Activated T-cell treated with anti-CD3 and anti-CD28 coated beads for 1 hour (primary cell): ENCODE data around the gene HOXB9.
A peak's percentile ranks its signal among the peaks of the same experiment; 100 is the strongest.

Experiments used
- DNase-seq: peaks from one replicate; pipeline ENCODE4 v3.0.0-alpha.2; 2020; ENCODE audit warnings: low read depth

Gene HOXB9

DNA sequence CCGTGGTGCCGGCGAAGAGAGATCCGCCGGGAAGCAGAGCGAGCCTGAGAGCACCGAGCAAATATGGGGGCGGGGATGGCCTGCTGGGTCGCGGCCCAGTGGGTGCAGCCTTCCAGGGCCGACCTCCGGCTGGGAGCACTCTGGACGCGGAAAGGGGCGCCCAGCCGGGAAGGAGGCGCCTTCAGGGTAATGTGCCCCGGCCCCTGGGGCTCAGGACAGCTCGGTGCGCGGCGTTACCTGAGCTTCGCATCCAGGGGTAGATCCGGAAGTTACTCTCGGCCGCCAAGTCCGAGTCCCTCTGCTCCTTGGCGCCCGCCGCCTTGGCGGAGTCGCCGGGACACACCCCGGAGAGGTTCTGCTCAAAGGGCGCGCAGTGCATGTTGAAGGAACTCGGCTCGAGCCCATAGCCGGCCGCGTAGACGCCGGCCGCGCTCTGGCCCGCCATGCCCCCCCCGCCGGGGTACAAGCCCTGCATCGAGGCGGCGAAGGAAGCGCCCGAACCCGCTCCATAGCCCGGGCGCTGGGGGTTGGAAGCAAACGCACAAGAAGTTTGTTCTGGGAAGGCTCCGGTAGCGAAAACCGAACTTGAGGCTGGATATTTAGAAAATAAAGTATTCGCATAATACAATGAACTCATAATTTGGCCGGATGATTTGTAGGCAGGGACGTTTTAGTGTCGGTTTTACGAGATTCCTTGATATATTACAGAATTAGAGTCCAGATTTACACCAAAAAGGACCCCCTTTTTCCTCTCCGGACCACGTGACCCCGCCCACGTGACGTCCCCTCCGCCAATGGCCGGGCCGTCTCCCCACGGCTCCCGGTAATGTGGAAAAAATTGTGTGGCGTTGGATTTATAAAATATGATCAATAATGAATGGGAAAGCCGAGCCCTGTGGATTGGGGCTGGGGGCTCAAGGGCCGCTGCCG lies 15.6 kb downstream of the HOXB9 start, which contains the start of gene HOXB7:
Gene HOXB7, minus strand, starts transcription at position 736 of the 930 bp plus-strand sequence. Its CDS starts 99 bp downstream, at position 637.
- DNase-seq: peak; percentile 51

DNA sequence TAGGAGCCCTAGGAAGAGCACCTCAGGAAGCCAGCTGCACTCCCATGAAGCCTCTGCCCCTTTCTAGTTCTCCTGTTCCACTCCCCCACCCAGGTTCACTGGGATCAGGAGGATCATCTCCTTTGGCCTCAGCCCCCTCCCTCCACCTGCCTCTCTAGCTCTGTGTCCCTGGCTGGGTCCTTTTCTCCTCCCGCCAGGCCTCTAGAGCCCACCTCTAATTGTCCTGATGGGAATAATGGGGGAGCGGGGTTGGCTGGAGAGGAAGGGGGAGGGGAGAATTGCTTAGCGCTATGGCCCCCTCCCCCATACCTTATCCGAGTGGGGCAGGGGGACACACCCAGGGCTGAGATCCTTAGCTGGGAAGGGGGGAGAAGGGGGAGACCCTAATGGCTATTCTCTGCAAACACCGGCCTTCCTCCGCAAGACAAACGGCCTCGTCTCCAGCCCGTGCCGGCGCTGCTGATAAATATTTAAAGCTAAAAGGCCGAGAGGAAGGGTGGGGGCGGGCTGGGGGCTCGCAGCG lies 16.3 kb downstream of the HOXB9 start:
- DNase-seq: no peak

DNA sequence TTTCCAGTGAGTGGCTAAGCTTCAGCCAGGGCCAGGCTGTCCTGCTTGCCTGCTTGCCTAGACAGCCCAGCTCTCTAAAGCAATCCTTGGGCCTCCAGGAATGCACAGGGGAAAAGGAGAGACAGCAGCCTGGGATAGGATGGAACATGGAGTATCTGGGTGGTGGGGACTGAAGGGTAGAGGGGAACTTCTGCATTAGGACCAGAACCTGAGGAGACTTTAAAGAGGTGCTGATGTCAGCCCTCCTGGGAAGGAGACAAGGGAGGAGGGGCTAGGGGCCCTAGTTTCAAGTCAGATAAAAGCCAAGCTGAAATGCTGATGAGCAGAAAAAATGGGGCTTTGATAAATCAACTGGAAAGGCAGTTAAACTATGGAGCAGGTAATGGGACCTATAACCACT lies 17.1 kb downstream of the HOXB9 start:
- no peak for DNase-seq

DNA sequence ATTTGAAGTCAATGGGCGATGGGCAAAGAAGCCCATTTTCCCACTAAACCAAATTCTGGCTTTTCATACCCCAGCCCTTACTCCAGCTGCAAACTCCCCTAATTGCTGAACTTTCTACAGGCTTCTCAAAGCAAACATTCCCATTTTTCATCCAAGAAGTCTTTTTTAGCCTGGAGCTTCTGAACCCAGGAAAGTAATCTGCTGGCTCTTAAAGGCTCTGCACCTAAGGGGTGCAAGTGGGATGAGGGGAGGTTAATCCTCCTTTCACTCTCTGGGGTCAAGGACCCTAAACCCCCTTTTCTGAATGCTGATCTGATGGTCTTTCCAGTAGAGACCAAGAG lies 17.7 kb downstream of the HOXB9 start:
- no peak for DNase-seq

DNA sequence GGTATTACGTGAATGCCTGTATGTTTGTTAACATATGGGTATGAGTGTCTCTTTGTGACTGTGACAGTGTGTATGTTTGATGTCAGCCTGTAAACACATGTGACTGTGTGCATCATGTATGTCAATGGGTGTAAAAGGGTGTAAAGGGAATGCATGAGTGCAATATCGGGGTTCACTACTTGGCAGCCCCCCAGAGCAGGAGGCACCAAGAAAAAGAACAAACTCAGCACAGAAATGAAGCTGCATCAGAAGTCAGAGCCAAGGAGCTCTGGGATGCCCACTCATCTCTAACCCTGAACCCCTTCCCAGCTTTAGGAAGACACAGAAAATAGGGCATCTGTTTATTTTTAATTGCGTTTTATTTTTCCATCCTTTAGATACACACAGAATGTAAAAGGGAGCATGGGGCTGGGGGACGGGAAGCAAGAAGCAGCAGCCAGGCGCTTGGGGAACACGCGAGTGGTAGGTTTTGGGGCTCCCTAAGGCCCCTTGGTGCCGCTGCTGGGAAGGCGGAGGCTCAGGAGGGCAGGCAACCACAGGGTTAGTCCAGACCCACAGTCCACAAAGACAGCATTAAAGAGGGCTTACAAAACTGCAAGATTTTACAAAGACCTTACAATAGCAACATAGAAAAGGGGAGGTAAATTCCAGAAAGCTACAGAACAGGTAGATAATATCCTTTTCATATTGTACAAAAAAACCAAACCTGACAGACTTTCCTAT lies 19.1 kb downstream of the HOXB9 start:
- no peak for DNase-seq

DNA sequence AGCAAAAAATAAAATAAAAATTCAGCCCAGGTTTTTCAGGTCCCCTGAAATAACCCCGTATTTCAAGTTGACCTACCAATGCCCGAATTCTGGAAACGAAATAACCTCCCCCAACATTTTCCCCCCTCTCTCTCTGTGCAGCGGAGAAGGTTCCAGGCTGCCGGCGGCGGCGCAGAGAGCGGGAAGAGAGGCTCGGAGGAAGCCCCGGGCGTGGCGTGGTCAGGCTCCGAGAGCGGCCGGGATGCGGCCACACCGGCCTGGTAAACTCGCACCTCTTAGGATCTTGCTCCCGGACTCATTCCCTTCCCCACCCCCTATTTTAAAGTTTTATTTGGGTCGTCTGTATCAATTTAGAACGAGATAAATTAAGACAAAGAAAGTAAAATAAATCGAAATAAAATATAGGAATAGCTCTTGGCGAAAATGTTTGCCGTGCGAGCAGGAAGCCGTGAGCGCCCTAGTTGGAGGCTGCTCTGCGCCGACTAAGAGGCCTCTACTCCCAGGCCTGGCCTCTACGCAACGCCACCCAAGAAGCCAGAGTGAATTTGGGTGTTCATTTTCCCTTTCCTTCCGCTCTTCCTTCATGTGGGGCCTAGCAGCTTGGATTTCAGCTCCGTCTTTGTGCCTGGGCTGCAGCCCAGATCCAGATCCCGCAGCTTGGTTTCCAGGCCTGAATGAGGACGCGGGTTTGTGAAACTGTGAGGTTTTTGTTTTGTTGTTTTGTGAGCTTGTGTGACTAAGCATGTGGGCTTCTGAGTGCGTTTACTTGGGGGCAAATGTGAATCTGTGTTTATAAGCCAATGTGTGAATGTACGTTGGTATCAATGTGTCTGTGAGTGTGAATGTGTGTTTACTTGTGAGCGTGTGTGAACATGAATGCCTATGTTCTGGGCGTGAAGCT lies 19.9 kb downstream of the HOXB9 start:
- DNase-seq: no peak

DNA sequence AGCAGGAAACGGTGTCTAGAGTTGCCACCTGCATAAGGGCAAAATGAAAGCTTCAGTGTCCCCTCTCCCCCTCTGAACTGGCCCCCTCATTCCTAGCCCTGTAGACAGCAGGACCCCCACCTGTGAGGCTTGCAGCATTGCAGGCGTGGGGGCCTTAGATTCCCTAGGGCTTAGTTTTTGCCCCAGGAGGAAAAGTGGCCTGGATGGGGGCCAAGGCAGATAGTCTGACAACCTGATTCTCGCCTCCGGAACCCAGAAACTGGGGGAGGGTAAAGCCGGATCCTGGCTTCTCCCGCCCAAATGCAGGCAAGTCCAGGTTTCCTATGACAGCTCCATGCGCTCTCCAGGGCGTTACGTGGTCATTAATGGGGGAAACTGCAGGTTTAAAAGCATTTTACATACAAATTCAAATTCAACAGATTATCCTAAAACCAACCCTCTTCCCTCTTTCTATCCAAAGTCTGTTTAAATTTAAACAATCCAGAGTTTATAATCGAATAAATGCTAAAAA lies 20.7 kb downstream of the HOXB9 start:
- DNase-seq: no peak

DNA sequence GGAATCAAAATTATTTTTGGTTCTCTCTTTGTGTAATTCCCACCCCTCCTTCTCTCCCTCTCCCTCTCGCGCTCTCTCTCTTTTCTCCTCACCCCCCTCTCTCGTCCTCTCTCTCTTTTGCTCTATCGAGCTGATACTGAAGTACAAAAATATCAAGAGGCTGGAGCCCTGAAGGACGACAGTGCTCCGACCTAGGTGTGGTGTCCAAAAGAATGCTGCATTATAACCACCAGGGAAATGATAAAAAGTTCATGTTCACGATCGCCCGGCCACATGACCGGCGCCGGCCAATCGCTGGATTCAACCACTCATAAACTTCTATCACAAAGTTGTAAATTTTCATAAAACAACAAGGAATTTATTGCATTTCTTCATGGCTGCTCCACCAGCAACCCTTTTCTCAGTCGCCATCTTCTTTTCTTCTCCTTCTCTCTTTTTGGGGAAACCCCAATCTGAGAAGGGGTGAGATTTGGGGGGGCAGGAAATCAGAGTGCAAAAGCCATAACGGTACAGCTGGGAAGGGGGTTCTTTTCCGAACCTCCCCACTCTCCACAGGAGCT lies 21.3 kb downstream of the HOXB9 start, which contains the start of gene HOXB6:
Gene HOXB6, minus strand, starts transcription at position 217 of the 560 bp plus-strand sequence. CDS start 6,836 bp downstream, outside the sequence.
- no peak for DNase-seq

DNA sequence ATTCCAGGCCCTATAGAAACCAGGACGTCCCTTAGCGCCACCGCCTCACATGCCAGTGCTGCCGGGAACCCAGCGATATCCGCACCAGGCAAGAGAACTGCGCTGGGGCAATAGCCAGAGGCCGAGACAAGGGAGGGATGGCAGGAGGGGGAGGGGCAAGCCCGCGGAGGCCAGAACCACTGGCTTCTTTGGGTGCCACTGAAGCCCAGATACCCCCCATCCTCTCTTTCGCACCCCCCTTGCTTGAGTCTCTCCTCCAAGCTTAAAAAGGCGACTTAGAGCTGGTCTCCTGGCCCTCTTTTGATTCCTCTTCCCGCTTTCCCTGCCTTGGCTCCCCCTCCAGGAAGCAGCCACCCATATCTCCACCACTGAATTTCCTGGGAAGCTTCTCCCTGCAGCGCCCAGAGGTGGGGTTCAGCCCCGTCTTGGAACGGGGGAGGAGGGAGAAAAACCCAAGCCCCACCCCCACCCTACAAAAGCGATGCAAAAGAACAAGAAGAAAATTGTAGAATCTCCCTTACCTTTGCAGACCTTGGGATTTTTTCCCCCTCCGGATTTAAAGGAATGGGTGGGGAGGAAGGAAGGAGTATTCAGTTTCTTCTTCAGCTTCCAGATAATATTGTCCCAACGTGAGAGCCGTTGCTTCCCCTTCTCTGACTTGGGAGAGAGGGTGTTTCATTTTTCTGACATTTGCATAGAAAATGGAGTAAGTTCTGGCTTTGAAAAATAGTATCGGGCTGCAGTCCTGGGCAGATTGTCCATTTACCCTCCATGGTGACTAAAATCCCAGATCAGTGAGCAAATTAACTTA lies 22.0 kb downstream of the HOXB9 start:
- no peak for DNase-seq

DNA sequence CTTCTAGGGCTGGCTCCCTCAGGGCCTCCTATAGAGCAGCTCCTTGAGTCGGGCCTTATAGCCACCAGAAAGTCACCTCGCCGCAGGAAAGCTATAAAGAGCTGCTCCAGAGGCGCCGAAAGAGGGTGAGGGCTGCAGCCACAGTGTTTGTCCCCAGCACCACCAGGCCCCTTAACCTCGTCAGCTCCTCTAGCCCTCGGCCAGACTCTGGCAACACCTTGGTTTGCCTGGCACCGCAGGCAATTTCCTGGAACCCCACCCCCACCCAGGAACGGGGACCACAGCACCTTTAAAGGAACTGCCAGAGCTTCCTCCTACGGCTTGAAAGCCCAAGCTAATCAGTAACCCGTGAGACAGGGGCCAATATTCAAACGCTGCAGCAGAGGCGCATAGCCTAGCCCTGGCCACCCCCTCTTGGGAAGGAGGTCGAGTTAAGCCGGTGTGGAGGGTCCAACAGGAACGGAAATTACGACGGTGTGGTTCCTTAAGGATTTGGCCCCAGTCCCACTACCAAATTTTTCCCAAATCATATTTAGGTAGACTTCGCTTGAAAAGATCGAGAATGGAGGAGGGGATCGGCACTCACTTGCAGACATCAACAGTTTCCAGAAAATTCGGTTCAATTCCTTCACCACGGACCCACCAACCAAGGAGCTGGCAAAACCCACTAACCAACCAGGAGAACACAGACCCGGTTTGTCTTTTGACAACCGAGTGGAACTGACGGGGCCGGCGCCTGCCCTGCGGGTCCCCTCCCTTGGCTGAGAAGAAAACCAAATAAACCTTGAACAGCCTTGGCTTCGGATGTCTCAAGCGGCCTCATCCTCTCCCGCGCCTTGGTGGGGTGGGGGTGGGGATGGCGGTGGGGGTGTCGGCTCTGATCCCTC lies 24.4 kb downstream of the HOXB9 start:
- no peak for DNase-seq

DNA sequence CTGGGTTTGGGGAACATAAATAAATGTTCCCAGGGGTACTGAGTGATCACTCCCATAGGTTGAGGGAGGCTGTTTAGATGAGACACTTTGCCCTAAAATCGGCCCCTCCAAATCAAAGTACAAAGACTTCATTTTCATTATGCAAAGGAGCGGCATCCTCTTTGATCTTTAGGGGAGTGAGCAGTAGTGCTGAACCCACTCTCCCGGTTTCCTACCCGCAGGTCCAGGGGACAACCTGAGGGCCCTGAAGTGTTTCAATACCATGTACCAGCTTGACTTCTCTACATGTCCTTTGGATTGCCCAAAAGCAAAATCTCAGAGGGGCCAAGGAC lies 25.0 kb downstream of the HOXB9 start:
- no peak for DNase-seq

DNA sequence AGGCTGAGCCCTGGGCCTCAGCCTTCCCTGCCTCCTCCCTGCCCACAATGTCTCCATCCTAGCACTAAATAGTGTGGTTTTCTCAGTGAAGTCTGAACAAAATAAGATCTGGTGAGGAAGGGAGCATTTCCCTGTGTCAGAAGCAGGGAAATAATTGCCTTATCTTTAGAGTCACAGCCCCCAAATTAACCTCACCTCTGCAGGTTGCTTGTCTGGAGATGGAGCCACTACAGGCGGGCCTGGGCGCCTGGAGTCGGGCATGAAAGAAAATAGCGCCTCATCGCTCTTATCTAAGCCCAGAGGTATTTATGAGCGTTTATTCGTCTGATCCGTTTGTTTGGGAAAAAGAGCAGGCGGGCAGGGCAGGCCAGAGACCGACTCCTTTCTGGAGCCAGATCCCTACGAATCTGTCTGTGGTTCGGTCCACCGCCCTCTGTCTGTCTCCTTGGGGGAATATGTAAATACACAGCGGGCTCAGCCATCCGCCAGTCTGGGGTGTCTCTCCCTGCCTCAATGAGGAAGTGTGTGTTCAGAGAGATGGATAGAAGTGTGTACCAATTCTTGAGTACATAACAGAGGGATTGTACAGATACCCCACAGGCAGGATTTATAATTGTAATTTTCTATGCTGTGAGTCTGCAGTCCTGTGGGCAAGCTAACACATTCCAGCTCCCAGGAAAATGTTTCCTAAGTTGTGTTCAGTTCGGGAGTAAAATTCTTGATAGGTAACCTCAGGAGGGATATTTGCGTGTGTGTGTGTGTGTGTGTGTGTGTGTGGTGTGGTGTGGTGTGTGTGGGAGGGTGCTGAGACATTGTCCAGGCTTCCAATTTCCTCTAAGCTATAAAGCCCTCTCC lies 25.7 kb downstream of the HOXB9 start:
- DNase-seq: no peak

DNA sequence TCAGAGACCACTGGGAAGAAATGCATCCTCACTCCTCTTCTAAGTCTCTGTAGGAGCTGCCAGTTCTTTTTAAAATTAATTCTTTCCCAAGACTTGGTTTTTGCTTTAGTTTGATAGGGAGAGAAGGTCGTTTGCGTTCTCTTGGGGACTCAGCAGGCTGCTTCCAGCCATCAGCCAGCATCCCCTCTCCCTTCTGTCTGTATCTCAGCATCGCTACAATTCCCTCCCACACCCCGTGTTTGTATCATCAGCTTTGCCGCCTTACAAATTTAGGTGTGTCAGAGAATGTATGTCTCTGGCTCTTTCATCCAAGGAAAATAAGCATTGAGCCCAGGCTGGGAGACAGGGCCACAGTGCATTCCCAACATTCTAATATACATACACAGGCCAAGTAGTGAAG lies 26.8 kb downstream of the HOXB9 start:
- DNase-seq: no peak

DNA sequence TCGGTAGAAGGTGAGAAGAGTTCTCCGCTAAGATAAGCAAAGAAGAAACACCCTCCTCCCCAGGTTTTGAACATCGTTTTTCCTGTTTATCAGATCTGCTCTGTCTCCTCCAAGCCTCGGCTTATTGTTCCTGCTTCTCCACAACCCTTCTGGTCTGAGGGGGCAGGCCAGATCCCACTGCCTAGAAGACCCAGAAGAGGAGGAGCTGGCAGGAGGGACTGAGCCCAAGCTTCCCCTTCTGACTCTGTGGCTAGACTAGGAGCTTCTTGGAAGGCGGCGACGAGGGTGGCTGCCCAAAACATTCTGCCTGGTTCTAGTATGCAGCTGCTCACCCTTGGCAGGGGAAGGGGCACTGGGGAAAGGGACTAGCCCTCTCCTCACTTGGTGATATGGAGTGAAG lies 27.4 kb downstream of the HOXB9 start:
- no peak for DNase-seq

DNA sequence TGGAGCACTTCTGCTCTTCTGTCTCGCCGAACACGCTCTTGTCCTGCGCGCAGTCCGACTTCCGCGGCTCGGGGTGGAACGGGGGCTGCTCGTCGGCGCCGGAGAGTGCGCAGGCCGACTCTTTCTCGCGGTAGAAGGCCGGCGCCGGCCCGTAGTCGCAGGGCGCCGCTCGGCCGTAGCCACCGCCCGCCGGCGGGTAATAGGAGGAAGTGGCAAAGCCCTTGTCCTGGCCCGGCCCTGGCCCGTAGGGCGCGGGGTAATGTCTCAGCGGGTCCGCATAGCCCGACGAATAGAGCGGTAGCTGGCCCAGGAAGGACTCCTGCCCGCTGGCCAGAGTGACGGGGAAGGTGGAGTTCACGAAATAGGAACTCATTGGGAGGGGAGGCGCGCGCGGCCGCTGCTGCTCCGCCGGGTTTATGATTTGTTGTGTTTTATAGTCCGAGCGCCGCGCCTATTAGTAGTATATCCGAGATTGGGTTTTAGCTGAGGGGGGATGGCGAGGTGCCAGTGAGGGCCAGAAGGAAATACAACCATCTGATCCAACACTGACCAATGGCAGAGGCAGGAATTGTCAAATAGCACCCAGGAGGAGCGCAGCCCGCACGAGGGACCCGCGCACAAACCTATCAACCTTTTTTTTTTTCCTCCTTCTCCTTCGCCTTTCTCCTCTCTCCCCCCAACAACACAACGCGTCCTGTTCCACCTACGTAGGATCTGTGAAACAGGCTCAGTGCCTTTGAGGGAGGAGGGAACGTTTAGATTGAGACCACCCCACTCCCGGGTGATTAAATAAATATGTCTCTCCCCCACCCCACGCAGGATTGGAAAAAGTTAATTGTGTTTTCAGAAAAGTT lies 28.2 kb downstream of the HOXB9 start:
- no peak for DNase-seq

DNA sequence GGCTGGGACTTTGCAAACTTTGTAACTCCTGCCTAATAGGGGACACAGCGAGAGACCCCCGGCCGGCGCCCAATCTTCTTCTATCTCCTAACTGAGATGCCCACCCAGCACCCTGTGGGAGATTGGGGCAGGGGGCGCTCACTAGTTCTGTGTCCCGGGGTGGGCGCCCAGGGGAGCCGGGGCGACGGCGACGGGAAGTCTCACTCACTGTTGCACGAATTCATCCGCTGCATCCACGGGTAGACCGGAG lies 28.7 kb downstream of the HOXB9 start:
- no peak for DNase-seq

DNA sequence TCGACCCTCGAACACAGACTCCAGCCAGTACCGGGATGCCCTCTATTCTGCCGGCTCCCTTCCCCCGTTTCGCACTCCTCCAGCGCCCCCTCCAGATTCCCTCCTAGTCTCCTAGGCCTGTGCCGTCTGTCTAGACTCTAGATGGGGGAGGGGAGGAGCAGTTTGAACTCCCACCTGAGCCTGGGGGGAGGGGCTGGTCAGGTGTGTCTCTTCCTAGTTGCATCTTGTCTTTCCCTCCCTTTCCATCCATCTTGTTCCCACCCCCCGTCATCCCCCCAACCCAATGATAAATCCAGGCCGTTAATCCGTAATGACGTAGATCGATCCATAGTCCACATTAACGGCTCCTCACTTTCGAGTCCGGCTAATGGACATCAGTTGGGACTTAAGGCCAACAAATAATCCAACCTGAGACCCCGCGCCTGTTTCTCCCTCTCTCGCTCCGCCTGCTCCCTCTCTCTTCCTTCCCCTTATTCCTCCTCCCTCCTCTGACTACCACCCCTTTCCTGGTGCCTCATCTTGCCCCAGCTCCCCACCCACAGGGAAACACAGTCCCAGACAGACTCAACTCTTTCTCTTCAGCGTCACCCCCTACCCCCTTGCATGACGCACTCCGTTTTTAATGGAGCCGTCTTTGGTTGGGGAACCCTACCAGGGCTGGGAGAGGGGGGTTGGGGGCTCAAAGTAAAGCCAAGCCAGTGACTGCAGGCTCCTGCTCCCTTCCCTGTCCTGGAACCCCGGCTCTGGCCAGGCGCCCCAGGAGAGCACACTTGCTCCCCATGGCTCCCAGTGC lies 29.2 kb downstream of the HOXB9 start:
- DNase-seq: no peak
